Sigmoid colon (tissue), 7 donors: ENCODE measurements around the gene IRX6. TPM values are rescaled to one million over a fixed set of nuclear protein-coding genes. Genes with fewer than 3 reads are reported as not detected.

Experiments
- DNase-seq: peaks from one replicate; pipeline ENCODE4 v3.0.0-alpha.2; 2019
- H3K27ac ChIP-seq, 4 donors: fragments of 200-600 bp; sonication (generic); one replicate each; pipeline ENCODE4 v1.5.1; 2016 to 2019; ENCODE audit warnings: mild to moderate bottlenecking in 1 of 4
- H3K27me3 ChIP-seq, 3 donors: fragments of 200-600 bp; sonication (generic); one replicate each; pipeline ENCODE4 v1.5.1; 2019; ENCODE audit warnings: mild to moderate bottlenecking in 1 of 3
- H3K36me3 ChIP-seq, 4 donors: fragments of 200-600 bp; sonication (generic); one replicate each; pipeline ENCODE4 v1.5.1; 2016 to 2019
- H3K4me1 ChIP-seq, 4 donors: fragments of 200-600 bp; sonication (generic); one replicate each; pipeline ENCODE4 v1.5.1; 2017 to 2019
- H3K4me3 ChIP-seq, 4 donors: fragments of 200-600 bp; sonication (generic); one replicate each; pipeline ENCODE4 v1.5.1; 2017 to 2019; ENCODE audit warnings: mild to moderate bottlenecking in 2 of 4, moderate library complexity in 1 of 4
- H3K9me3 ChIP-seq, 4 donors: fragments of 200-600 bp in 3 of 4; sonication (generic) in 3 of 4; one replicate each; pipeline versions ENCODE4 v1.5.1 to v1.6.1; 2013 to 2019
- EP300 ChIP-seq, 4 donors: sonication (generic); formaldehyde crosslinking; IDR thresholded peaks; one replicate each; pipeline ENCODE4 v1.6.1; 2017; ENCODE audit warnings: antibody characterized with exemption in 4 of 4
- POLR2A ChIP-seq, 2 donors: fragments of 450-650 bp; IDR thresholded peaks; one replicate each; pipeline ENCODE4 v1.6.1; 2016; ENCODE audit warnings: antibody characterized with exemption in 2 of 2, mild to moderate bottlenecking in 2 of 2, moderate library complexity in 2 of 2
- POLR2AphosphoS5 ChIP-seq, 4 donors: sonication (generic); formaldehyde crosslinking; IDR thresholded peaks; one replicate each; pipeline ENCODE4 v1.6.1; 2017; ENCODE audit warnings: antibody characterized with exemption in 4 of 4
- WGBS, 2 donors: extraction: QIAGEN DNeasy Blood & Tissue Kit; methylation state at CpG; one replicate each; pipeline ENCODE4 v1.1.7; 2013; 5-methylcytosine and 5-hydroxymethylcytosine counted together
- intact Hi-C: fragments of 100-400 bp; cut with DNase I; formaldehyde crosslinking; loops from one replicate; pipeline ENCODE4 v1.15.1; 2023
- polyA plus RNA-seq, 3 donors: library from polyadenylated mRNA; stranded (reverse); fragments of 200-250 nt; gene quantifications; one replicate each; pipeline ENCODE4 v1.2.3, GENCODE V29; 2013
- total RNA-seq, 4 donors: library from RNA; depleted of rRNA; stranded (reverse); fragments of >200 nt; gene quantifications; one replicate each; pipeline ENCODE4 v1.1.0, GENCODE V29; 2016
- TF ChIP-seq, protein P1 (sequence below), 4 experiments: fragments of 450-650 bp in 3 of 4; fragments of 200-600 bp in 1 of 4; IDR thresholded peaks; one replicate each; pipeline ENCODE4 v1.5.1; 2016 to 2019; ENCODE audit warnings: antibody characterized with exemption in 4 of 4, mild to moderate bottlenecking in 3 of 4, moderate library complexity in 2 of 4
- donor health status: healthy with polysubstance abuse.
- donor health status: Bipolar disorder and iron deficiency.
- donor health status: healthy.

The IRX6 gene
- total and polyA plus RNA-seq, 7 donors = under 0.01 to 0.83 (median 0.23) TPM; not detected in 2

DNA sequence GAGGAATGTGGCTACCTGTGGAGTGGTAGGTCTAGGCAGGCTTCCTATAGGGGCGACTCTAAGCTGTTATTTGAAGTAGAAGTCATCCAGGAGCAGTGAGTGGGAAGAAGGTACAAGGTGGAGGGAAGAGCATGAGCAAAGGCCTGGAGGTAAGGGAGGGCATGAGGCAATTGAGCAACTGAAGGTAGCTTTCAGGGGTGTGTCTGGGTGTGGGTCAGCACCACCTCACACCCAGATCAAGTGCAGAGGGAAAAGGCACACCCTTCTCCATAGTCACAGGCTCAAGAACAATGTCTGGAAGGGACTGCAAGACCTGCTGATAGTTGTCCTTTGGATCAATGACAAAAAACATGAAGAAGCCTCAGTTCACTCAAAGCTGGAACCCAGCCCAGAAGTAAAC is 46.5 kb upstream of the IRX6 start:
- Histone ChIP-seq H3K9me3 (no peaks in the 10 kb centered on the region), H3K4me1 (no peaks in the 10 kb centered on the region), H3K4me3 (no peak overlapping the region), H3K27ac (no peak overlapping the region), H3K27me3 (peaks cover 0 to 7% (median 0%) of the 10 kb centered on the region in 3 donors), H3K36me3 (no peaks in the 10 kb centered on the region)
- 75 to 78% methylated on average over 1 of the region's 1 CpG for WGBS, 2 donors
- intact Hi-C loops = no loop called here
- DNase-seq = no peak
- TF ChIP-seq, protein P1, sequence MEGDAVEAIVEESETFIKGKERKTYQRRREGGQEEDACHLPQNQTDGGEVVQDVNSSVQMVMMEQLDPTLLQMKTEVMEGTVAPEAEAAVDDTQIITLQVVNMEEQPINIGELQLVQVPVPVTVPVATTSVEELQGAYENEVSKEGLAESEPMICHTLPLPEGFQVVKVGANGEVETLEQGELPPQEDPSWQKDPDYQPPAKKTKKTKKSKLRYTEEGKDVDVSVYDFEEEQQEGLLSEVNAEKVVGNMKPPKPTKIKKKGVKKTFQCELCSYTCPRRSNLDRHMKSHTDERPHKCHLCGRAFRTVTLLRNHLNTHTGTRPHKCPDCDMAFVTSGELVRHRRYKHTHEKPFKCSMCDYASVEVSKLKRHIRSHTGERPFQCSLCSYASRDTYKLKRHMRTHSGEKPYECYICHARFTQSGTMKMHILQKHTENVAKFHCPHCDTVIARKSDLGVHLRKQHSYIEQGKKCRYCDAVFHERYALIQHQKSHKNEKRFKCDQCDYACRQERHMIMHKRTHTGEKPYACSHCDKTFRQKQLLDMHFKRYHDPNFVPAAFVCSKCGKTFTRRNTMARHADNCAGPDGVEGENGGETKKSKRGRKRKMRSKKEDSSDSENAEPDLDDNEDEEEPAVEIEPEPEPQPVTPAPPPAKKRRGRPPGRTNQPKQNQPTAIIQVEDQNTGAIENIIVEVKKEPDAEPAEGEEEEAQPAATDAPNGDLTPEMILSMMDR (IDR thresholded peaks at IDR 0.05) = no peak
- no peak for TF ChIP-seq POLR2AphosphoS5 (IDR thresholded peaks at IDR 0.05)
- TF ChIP-seq POLR2A (IDR thresholded peaks at IDR 0.05) = no peak
- no peak for TF ChIP-seq EP300 (IDR thresholded peaks at IDR 0.05)

DNA sequence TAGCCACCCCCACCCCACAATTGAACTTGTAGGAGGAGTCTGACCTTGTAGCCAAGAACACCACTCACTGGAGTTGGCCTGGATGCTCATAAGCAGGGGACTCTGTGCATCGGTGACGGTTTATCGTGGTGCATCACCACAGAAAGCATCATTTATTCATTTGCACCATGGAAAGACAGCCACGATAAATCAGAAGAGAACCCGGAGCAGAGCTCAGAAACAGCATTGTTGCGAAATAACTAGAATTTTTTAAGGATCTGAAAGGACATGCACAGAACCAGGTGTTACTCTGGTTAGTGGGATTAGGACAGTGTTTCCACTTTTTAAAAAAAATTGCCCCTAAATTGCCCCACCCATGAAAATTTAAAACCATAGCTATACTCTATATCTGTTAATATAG is 44.4 kb upstream of the IRX6 start:
- no peaks in the 10 kb centered on the region for H3K4me1 ChIP-seq
- TF ChIP-seq POLR2AphosphoS5 (IDR thresholded peaks at IDR 0.05) (no peak), POLR2A (IDR thresholded peaks at IDR 0.05) (no peak), EP300 (IDR thresholded peaks at IDR 0.05) (no peak)
- TF ChIP-seq, protein P1 (IDR thresholded peaks at IDR 0.05) = no peak
- no peak for DNase-seq
- no peak overlapping the region for H3K4me3 ChIP-seq
- no peaks in the 10 kb centered on the region for H3K36me3 ChIP-seq
- H3K27me3 ChIP-seq = peaks cover 0 to 7% (median 0%) of the 10 kb centered on the region in 3 donors
- intact Hi-C loops = no loop called here
- H3K27ac ChIP-seq = no peak overlapping the region
- no peaks in the 10 kb centered on the region for H3K9me3 ChIP-seq
- 85 to 89% methylated on average over 6 of the region's 6 CpGs for WGBS, 2 donors

DNA sequence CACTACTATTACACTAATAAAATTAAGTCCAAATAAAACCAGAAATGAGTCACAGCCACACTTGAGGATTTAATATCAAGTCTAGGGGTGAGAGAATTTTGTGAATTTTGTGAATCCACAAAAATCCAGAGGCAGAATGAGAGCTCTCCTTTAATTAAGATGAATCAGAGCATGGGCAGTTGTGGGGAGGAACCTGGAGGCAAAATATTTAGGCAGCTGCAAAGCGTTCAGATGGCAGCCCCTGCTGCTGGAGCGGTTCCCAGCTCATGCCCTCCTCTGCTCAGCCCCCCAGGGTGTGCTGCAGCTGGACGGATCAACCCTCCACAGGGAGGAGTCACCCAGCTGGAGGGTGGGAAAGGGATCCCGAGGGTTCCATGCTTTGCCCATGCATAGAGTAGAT is 43.4 kb upstream of the IRX6 start:
- WGBS, 2 donors = 56% methylated on average over 4 of the region's 4 CpGs
- no peak for DNase-seq
- no peak overlapping the region for H3K27ac ChIP-seq
- H3K36me3 ChIP-seq = no peaks in the 10 kb centered on the region
- peaks cover 0 to 7% (median 0%) of the 10 kb centered on the region in 3 donors for H3K27me3 ChIP-seq
- H3K4me3 ChIP-seq = no peak overlapping the region
- intact Hi-C loops = no loop called here
- H3K9me3 ChIP-seq = no peaks in the 10 kb centered on the region
- TF ChIP-seq EP300 (IDR thresholded peaks at IDR 0.05) (no peak), POLR2A (IDR thresholded peaks at IDR 0.05) (no peak), POLR2AphosphoS5 (IDR thresholded peaks at IDR 0.05) (no peak)
- TF ChIP-seq, protein P1 (IDR thresholded peaks at IDR 0.05) = no peak
- H3K4me1 ChIP-seq = no peaks in the 10 kb centered on the region

DNA sequence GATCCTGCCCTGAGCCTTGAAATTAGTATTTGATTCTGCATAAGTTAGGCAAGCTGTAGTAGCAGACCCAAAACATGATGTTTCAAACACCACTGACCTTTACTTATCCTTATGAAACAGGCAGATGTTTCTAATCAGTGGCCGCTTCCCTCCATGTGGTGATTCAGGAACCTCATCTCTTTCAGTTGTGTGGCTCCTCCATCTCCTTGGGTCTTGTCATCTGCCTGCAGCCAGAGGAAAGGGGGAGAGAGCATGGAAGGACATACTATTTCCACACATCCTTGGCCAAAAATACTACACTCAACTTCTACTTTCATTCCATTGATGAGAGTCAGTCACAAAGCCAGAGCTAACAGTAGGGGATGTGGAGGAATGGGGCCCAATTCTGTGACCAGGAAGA is 41.6 kb upstream of the IRX6 start:
- H3K27me3 ChIP-seq = peaks cover 0 to 7% (median 0%) of the 10 kb centered on the region in 3 donors
- no peak for DNase-seq
- WGBS, 2 donors = 40 to 49% methylated on average over 1 of the region's 1 CpG
- intact Hi-C loops = no loop called here
- no peak overlapping the region for H3K27ac ChIP-seq
- TF ChIP-seq EP300 (IDR thresholded peaks at IDR 0.05) (no peak), POLR2A (IDR thresholded peaks at IDR 0.05) (no peak), POLR2AphosphoS5 (IDR thresholded peaks at IDR 0.05) (no peak)
- TF ChIP-seq, protein P1 (IDR thresholded peaks at IDR 0.05) = no peak
- H3K36me3 ChIP-seq = no peaks in the 10 kb centered on the region
- H3K4me3 ChIP-seq = no peak overlapping the region
- H3K4me1 ChIP-seq = no peaks in the 10 kb centered on the region
- no peaks in the 10 kb centered on the region for H3K9me3 ChIP-seq
